Neural cell (in vitro differentiated cells): ENCODE measurements around the gene CXCL3. TPM values are rescaled to one million over a fixed set of nuclear protein-coding genes. Genes with fewer than 3 reads are reported as not detected.

ENCODE experiments used
- H2AFZ ChIP-seq: fragments of 200-600, 300-800 bp; sonication (generic), shearing (Covaris generic); 2 replicates; pipeline ENCODE4 v1.6.0; 2014; ENCODE audit warnings: low read depth, mild to moderate bottlenecking, antibody characterized with exemption, low read length, moderate library complexity
- H3F3A ChIP-seq: fragments of 200-600 bp; shearing (Covaris generic); 2 replicates; pipeline ENCODE4 v1.6.1; 2016; ENCODE audit warnings: mild to moderate bottlenecking, moderate library complexity, mixed read lengths, antibody characterized with exemption, low read length; ENCODE audit not compliant: insufficient read depth, poor library complexity, severe bottlenecking
- H3K27ac ChIP-seq: fragments of 200-600, 300-800 bp; sonication (generic), shearing (Covaris generic); 2 replicates; pipeline ENCODE4 v1.5.1; 2014; ENCODE audit warnings: mild to moderate bottlenecking, low read length, moderate library complexity
- H3K27me3 ChIP-seq: fragments of 300-800, 200-600 bp; sonication (generic), shearing (Covaris generic); 2 replicates; pipeline ENCODE4 v1.6.0; 2014; ENCODE audit warnings: mild to moderate bottlenecking, low read depth, low read length, moderate library complexity; ENCODE audit not compliant: insufficient read depth
- H3K36me3 ChIP-seq: fragments of 300-800, 200-600 bp; sonication (generic), shearing (Covaris generic); 2 replicates; pipeline ENCODE4 v1.5.1; 2014; ENCODE audit warnings: mild to moderate bottlenecking, antibody characterized with exemption, low read length, moderate library complexity; ENCODE audit not compliant: insufficient read depth
- H3K4me2 ChIP-seq: fragments of 300-800, 200-600 bp; sonication (generic), shearing (Covaris generic); 2 replicates; pipeline ENCODE4 v1.6.0; 2014; ENCODE audit warnings: mild to moderate bottlenecking, low read length
- H3K4me3 ChIP-seq: fragments of 300-800, 200-600 bp; sonication (generic), shearing (Covaris generic); 2 replicates; pipeline ENCODE4 v1.5.1; 2014; ENCODE audit warnings: mild to moderate bottlenecking, low read length, moderate library complexity
- H3K79me2 ChIP-seq: fragments of 200-600 bp; shearing (Covaris generic); replicated peaks from 2 replicates; pipeline ENCODE4 v1.6.0; 2014; ENCODE audit warnings: mild to moderate bottlenecking, low read length, moderate library complexity; ENCODE audit not compliant: insufficient read depth
- H3K9ac ChIP-seq: fragments of 300-800, 200-600 bp; sonication (generic), shearing (Covaris generic); 2 replicates; pipeline ENCODE4 v1.6.1; 2016; ENCODE audit warnings: mild to moderate bottlenecking, low read length, mixed read lengths
- H3K9me2 ChIP-seq: fragments of 200-600 bp; shearing (Covaris generic); 2 replicates; pipeline ENCODE4 v1.6.1; 2016; ENCODE audit warnings: mild to moderate bottlenecking, low read length, mixed read lengths; ENCODE audit not compliant: insufficient read depth
- H3K9me3 ChIP-seq: fragments of 200-600, 300-800 bp; sonication (generic), shearing (Covaris generic); 2 replicates; pipeline ENCODE4 v1.6.1; 2016; ENCODE audit warnings: mild to moderate bottlenecking, mixed run types, low read length, moderate library complexity, mixed read lengths
- H4K20me1 ChIP-seq: fragments of 200-600 bp; shearing (Covaris generic); 2 replicates; pipeline ENCODE4 v1.6.1; 2016; ENCODE audit warnings: mild to moderate bottlenecking, mixed run types; ENCODE audit not compliant: insufficient read depth
- CTCF ChIP-seq: fragments of 450-650 bp; IDR thresholded peaks from 2 replicates; pipeline ENCODE4 v1.5.1; 2014; ENCODE audit warnings: antibody characterized with exemption, mild to moderate bottlenecking, moderate library complexity; ENCODE audit not compliant: poor library complexity, severe bottlenecking
- EP300 ChIP-seq: fragments of 450-650 bp; conservative IDR thresholded peaks from 2 replicates; pipeline ENCODE4 v1.6.1; 2014; ENCODE audit warnings: antibody characterized with exemption, mild to moderate bottlenecking, moderate library complexity; ENCODE audit not compliant: poor library complexity, severe bottlenecking
- EZH2 ChIP-seq: fragments of 200-600, 300-800 bp; shearing (Covaris generic), sonication (generic); IDR thresholded peaks from 2 replicates; pipeline ENCODE4 v1.6.1; 2014; ENCODE audit warnings: antibody characterized with exemption, low read length, borderline replicate concordance, mild to moderate bottlenecking; ENCODE audit not compliant: insufficient read depth, poor library complexity, severe bottlenecking
- MXI1 ChIP-seq: fragments of 450-650 bp; conservative IDR thresholded peaks from 2 replicates; pipeline ENCODE4 v1.6.1; 2014; ENCODE audit warnings: antibody characterized with exemption, mild to moderate bottlenecking; ENCODE audit not compliant: poor library complexity, severe bottlenecking
- POLR2AphosphoS5 ChIP-seq: IDR thresholded peaks from 2 replicates; pipeline ENCODE4 v1.6.1; 2012
- RAD21 ChIP-seq: fragments of 450-650 bp; conservative IDR thresholded peaks from 2 replicates; pipeline ENCODE4 v1.6.1; 2014; ENCODE audit warnings: antibody characterized with exemption, mild to moderate bottlenecking, moderate library complexity
- REST ChIP-seq: IDR thresholded peaks from 2 replicates; pipeline ENCODE4 v1.6.1; 2012; ENCODE audit warnings: borderline replicate concordance
- SMC3 ChIP-seq: fragments of 450-650 bp; conservative IDR thresholded peaks from 2 replicates; pipeline ENCODE4 v1.6.1; 2014; ENCODE audit warnings: antibody characterized with exemption, mild to moderate bottlenecking, moderate library complexity; ENCODE audit not compliant: poor library complexity
- TAF1 ChIP-seq: IDR thresholded peaks from 2 replicates; pipeline ENCODE4 v1.6.1; 2012; ENCODE audit warnings: low read depth
- polyA plus RNA-seq: library from polyadenylated mRNA; depleted of rRNA; stranded (reverse); fragments of >200 nt; gene quantifications from 2 replicates; pipeline ENCODE4 v1.2.3, GENCODE V29; 2014

The CXCL3 gene
- polyA plus RNA-seq, 1 donor from 2014 or later, result not detected

- Histone ChIP-seq H3K36me3 (no peaks in the 10 kb centered on the region), H3F3A (no peaks in the 10 kb centered on the region), H3K27me3 (no peaks in the 10 kb centered on the region), H3K27ac (no peak overlapping the region), H3K9me2 (no peaks in the 10 kb centered on the region), H4K20me1 (no peaks in the 10 kb centered on the region), H2AFZ (no peak overlapping the region), H3K4me3 (no peak overlapping the region), H3K79me2 (no peaks in the 10 kb centered on the region), H3K9me3 (no peaks in the 10 kb centered on the region), H3K9ac (no peak overlapping the region), H3K4me2 (no peak overlapping the region)
- TF ChIP-seq REST, result no peak
- TF ChIP-seq EZH2, result no peak
- TF ChIP-seq MXI1, result no peak
- TF ChIP-seq TAF1, result no peak
- TF ChIP-seq POLR2AphosphoS5, result no peak
- no peak for TF ChIP-seq SMC3
- no peak for TF ChIP-seq RAD21
- no peak for TF ChIP-seq CTCF
- no peak for TF ChIP-seq EP300
Measured at GRCh38 chr4:74015126-74015780, 23.2 kb downstream of the CXCL3 start.

- no peak for TF ChIP-seq EP300
- no peak overlapping the region for H2AFZ ChIP-seq
- no peaks in the 10 kb centered on the region for H3K9me3 ChIP-seq
- H3K27ac ChIP-seq, result no peak overlapping the region
- H3K27me3 ChIP-seq, result no peaks in the 10 kb centered on the region
- no peak overlapping the region for H3K4me2 ChIP-seq
- H3K9ac ChIP-seq, result no peak overlapping the region
- H3K36me3 ChIP-seq, result no peaks in the 10 kb centered on the region
- H4K20me1 ChIP-seq, result no peaks in the 10 kb centered on the region
- H3F3A ChIP-seq, result no peaks in the 10 kb centered on the region
- no peaks in the 10 kb centered on the region for H3K9me2 ChIP-seq
- H3K4me3 ChIP-seq, result no peak overlapping the region
- no peaks in the 10 kb centered on the region for H3K79me2 ChIP-seq
Measured at GRCh38 chr4:74014332-74014731, 24.2 kb downstream of the CXCL3 start.

GRCh38 chr4:74013264-74013663 lies 25.2 kb downstream of the CXCL3 start:
- H3K4me2 ChIP-seq, result no peak overlapping the region
- H3K9me2 ChIP-seq, result no peaks in the 10 kb centered on the region
- no peaks in the 10 kb centered on the region for H4K20me1 ChIP-seq
- no peak overlapping the region for H2AFZ ChIP-seq
- no peaks in the 10 kb centered on the region for H3F3A ChIP-seq
- H3K27ac ChIP-seq, result no peak overlapping the region
- no peaks in the 10 kb centered on the region for H3K36me3 ChIP-seq
- H3K9me3 ChIP-seq, result no peaks in the 10 kb centered on the region
- no peak overlapping the region for H3K9ac ChIP-seq
- H3K79me2 ChIP-seq, result no peaks in the 10 kb centered on the region
- no peak overlapping the region for H3K4me3 ChIP-seq
- no peaks in the 10 kb centered on the region for H3K27me3 ChIP-seq
- TF ChIP-seq CTCF (no peak), EZH2 (no peak), MXI1 (no peak), RAD21 (no peak), POLR2AphosphoS5 (no peak), EP300 (no peak), REST (no peak), SMC3 (no peak), TAF1 (no peak)
